NOMO-1 (cell line): ENCODE measurements around the gene RXRB.
A peak's percentile ranks its signal among the peaks of the same experiment; 100 is the strongest.
"Not testable (repeated sequence)": the region's sequence is repeated elsewhere in the genome, so short reads cannot be mapped to it uniquely, and the experiment has no call there.

ENCODE experiments used
- DNase-seq, 2 experiments: peaks; one replicate each; lab custom pipeline; 2025; ENCODE audit not compliant: unreplicated experiment in 2 of 2; lab: John Stamatoyannopoulos, UW

RXRB gene

GRCh38 chr6:33200219-33201146 is at the start of gene RXRB, which contains the start of gene SLC39A7:
Gene RXRB (minus strand): TSS chr6:33200665. CDS start chr6:33200476, 189 bp downstream.
Gene SLC39A7 (plus strand): TSS chr6:33200867. CDS start chr6:33201246, 379 bp downstream.
- DNase-seq, result peak; percentile 91 to 96

GRCh38 chr6:33249732-33250630 is 49.5 kb upstream of the RXRB start:
- no peak for DNase-seq

GRCh38 chr6:33248932-33249731 is 48.7 kb upstream of the RXRB start:
- DNase-seq, result peak; percentile 100

- peak in 1 of 2 experiments; percentile 70 for DNase-seq
Observed at GRCh38 chr6:33248643-33248931, 48.1 kb upstream of the RXRB start.

- DNase-seq, result peak; percentile 41 to 76
Observed at GRCh38 chr6:33247977-33248642, 47.6 kb upstream of the RXRB start.

GRCh38 chr6:33243476-33243875 is 43.0 kb upstream of the RXRB start:
- DNase-seq, result no peak

GRCh38 chr6:33241968-33242367 is 41.5 kb upstream of the RXRB start:
- DNase-seq, result no peak

GRCh38 chr6:33237741-33238140 is 37.3 kb upstream of the RXRB start:
- no peak for DNase-seq

- DNase-seq, result no peak
Observed at GRCh38 chr6:33236852-33237251, 36.4 kb upstream of the RXRB start.

- no peak for DNase-seq
Observed at GRCh38 chr6:33236328-33236727, 35.9 kb upstream of the RXRB start.

GRCh38 chr6:33235221-33235634 is 34.8 kb upstream of the RXRB start:
- DNase-seq, result no peak

GRCh38 chr6:33226503-33227120 is 26.1 kb upstream of the RXRB start:
- not testable (repeated sequence) for DNase-seq

GRCh38 chr6:33217681-33218080 is 17.2 kb upstream of the RXRB start:
- no peak for DNase-seq

GRCh38 chr6:33217246-33217645 is 16.8 kb upstream of the RXRB start:
- DNase-seq, result no peak

GRCh38 chr6:33216117-33216649 is 15.7 kb upstream of the RXRB start:
- no peak for DNase-seq

GRCh38 chr6:33215271-33216116 is 15.0 kb upstream of the RXRB start:
- no peak for DNase-seq

GRCh38 chr6:33213989-33214335 is 13.5 kb upstream of the RXRB start:
- DNase-seq, result no peak

GRCh38 chr6:33213166-33213988 is 12.9 kb upstream of the RXRB start:
- peak; percentile 20 to 34 for DNase-seq
